Osteocyte (in vitro differentiated cells): ENCODE data around the gene DDX1. TPM values are rescaled to one million over a fixed set of nuclear protein-coding genes. Genes with fewer than 3 reads are reported as not detected.

ENCODE experiments used
- DNase-seq: peaks from one replicate; pipeline ENCODE4 v3.0.0; 2021; ENCODE audit warnings: mixed read lengths; ENCODE audit not compliant: unreplicated experiment; ENCODE audit errors: extremely low spot score
- H3K27ac Mint-ChIP-seq: one replicate; pipeline ENCODE4 v1.8.0; 2021; ENCODE audit warnings: mild to moderate bottlenecking, mixed read lengths; ENCODE audit not compliant: unreplicated experiment
- H3K27me3 Mint-ChIP-seq: one replicate; pipeline ENCODE4 v1.8.0; 2021; ENCODE audit warnings: mixed read lengths; ENCODE audit not compliant: unreplicated experiment
- H3K36me3 Mint-ChIP-seq: one replicate; pipeline ENCODE4 v1.8.0; 2021; ENCODE audit warnings: mixed read lengths; ENCODE audit not compliant: unreplicated experiment
- H3K4me1 Mint-ChIP-seq: one replicate; pipeline ENCODE4 v1.8.0; 2021; ENCODE audit warnings: mixed read lengths; ENCODE audit not compliant: unreplicated experiment
- H3K4me3 Mint-ChIP-seq: one replicate; pipeline ENCODE4 v1.8.0; 2021; ENCODE audit warnings: mild to moderate bottlenecking, moderate library complexity, mixed read lengths; ENCODE audit not compliant: unreplicated experiment
- H3K9me3 Mint-ChIP-seq: one replicate; pipeline ENCODE4 v1.8.0; 2021; ENCODE audit warnings: mixed read lengths; ENCODE audit not compliant: unreplicated experiment
- total RNA-seq: library from RNA; stranded (reverse); gene quantifications from 2 replicates; pipeline ENCODE4 v1.2.1, GENCODE V29; 2021
- TF ChIP-seq, protein P1 (sequence below): fragments of 200-600 bp; sonication (generic); IDR thresholded peaks from 2 replicates; pipeline ENCODE4 v1.5.0; 2021; ENCODE audit warnings: antibody characterized with exemption, mild to moderate bottlenecking, moderate library complexity

Gene DDX1
- total RNA-seq, 1 donor from 2014 or later = 90.7 TPM

DNA sequence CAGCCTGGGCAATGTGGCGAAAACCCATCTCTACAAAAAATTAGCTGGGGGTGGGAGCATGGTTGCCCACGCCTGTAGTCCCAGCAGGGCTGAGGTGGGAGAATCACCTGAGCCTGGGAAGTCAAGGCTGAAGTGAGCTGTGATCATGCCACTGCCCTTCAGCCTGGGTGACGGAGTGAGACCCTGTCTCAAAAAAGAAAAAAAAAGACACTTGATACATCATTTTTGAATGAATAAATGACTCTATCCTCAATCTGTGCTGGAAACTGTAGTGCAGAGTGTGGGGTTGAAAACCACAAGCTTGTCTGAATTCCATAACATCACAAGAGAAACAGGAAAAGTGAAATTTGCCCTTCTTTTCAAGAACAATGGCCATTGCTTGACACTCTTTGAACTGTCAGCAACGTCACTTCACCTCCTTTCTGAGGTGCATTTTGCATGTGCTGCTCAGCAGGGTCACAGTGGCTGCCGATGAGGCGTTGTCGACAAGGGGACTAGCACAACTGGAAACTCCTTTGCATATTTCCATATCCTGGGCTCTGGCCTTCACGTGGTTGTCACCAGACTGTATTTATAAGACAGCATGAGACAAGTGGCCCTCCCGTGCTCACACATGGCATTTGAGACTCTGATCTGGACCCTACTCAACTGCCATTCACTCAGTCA lies 54.2 kb downstream of the DDX1 start:
- Mint-ChIP-seq H3K9me3 (peaks cover 7% of the 10 kb centered on the region), H3K27ac (no peak overlapping the region), H3K4me3 (no peak overlapping the region), H3K27me3 (peaks cover 25% of the 10 kb centered on the region), H3K36me3 (peaks cover 10% of the 10 kb centered on the region), H3K4me1 (no peaks in the 10 kb centered on the region)
- TF ChIP-seq, protein P1, sequence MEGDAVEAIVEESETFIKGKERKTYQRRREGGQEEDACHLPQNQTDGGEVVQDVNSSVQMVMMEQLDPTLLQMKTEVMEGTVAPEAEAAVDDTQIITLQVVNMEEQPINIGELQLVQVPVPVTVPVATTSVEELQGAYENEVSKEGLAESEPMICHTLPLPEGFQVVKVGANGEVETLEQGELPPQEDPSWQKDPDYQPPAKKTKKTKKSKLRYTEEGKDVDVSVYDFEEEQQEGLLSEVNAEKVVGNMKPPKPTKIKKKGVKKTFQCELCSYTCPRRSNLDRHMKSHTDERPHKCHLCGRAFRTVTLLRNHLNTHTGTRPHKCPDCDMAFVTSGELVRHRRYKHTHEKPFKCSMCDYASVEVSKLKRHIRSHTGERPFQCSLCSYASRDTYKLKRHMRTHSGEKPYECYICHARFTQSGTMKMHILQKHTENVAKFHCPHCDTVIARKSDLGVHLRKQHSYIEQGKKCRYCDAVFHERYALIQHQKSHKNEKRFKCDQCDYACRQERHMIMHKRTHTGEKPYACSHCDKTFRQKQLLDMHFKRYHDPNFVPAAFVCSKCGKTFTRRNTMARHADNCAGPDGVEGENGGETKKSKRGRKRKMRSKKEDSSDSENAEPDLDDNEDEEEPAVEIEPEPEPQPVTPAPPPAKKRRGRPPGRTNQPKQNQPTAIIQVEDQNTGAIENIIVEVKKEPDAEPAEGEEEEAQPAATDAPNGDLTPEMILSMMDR = no peak
- DNase-seq = no peak

DNA sequence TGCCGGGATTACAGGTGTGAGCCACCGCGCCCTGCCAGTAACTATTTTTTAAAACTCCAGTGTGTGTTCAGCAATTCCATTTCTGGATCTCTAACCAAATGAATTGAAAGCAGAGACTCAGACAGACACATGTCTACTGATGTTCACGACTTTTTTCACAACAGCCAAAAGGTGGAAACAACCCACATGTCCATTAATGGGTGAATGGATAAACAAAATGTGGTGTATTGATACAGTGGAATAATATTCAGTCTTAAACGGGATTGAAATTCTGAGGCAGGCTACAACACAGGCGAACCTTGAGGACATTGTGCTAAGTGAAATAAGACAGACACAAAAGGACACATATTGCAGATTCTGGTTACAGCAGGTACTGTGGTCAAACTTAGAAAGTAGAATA lies 55.0 kb downstream of the DDX1 start:
- TF ChIP-seq, protein P1 = no peak
- no peaks in the 10 kb centered on the region for H3K4me1 Mint-ChIP-seq
- no peak overlapping the region for H3K27ac Mint-ChIP-seq

DNA sequence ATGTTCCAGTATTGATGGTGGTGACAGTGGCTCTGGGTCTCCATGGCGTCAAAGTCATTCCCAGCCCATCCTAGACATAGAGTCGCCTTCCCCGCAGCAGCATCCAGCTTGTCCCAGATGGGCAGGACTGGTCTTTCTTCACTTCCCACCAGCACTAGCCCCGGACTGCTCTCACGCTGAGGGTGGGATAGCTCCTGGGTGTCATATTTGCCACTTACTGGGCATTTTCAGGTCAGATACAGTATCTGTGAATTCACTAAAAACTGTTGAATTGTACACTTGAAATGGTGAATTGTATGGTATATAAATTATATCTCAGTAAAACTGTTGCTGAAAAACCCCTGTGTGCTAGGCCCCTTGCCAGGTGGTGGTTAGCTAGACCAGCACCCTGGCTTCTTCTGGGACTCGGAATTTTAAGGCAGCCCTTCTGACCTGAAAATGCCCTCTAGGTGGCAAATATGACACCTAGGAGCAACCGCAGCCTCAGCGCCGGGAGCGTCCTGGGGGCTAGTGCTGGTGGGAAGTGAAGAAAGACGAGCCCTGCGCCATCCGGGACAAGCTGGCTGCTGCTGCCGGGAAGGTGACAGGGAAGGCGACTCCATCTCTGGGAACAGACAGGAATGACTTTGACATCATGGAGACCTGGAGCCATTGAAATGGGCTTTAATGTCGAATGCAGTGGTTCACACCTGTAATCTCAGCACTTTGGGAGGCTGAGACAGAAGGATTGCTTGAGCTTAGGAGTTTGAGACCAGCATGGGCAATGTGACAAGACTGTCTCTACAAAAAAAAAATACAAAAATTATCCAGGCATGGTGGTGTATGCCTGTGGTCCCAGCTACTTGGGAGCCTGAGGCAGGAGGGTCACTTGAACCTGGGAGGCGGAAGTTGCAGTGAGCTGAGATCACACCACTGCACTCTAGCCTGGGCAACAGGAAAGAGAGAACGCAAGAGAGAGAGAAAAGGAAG lies 56.2 kb downstream of the DDX1 start:
- no peak overlapping the region for H3K27ac Mint-ChIP-seq
- TF ChIP-seq, protein P1 = no peak
- no peaks in the 10 kb centered on the region for H3K4me1 Mint-ChIP-seq
- no peak for DNase-seq
- no peak overlapping the region for H3K4me3 Mint-ChIP-seq
- H3K36me3 Mint-ChIP-seq = no peaks in the 10 kb centered on the region
- peaks cover 32% of the 10 kb centered on the region for H3K27me3 Mint-ChIP-seq
- no peaks in the 10 kb centered on the region for H3K9me3 Mint-ChIP-seq

More for the DNA sequence above, 55.0 kb downstream of the DDX1 start:
- DNase-seq = no peak
- Mint-ChIP-seq H3K9me3 (no peaks in the 10 kb centered on the region), H3K4me3 (no peak overlapping the region), H3K36me3 (peaks cover 4% of the 10 kb centered on the region), H3K27me3 (peaks cover 29% of the 10 kb centered on the region)

DNA sequence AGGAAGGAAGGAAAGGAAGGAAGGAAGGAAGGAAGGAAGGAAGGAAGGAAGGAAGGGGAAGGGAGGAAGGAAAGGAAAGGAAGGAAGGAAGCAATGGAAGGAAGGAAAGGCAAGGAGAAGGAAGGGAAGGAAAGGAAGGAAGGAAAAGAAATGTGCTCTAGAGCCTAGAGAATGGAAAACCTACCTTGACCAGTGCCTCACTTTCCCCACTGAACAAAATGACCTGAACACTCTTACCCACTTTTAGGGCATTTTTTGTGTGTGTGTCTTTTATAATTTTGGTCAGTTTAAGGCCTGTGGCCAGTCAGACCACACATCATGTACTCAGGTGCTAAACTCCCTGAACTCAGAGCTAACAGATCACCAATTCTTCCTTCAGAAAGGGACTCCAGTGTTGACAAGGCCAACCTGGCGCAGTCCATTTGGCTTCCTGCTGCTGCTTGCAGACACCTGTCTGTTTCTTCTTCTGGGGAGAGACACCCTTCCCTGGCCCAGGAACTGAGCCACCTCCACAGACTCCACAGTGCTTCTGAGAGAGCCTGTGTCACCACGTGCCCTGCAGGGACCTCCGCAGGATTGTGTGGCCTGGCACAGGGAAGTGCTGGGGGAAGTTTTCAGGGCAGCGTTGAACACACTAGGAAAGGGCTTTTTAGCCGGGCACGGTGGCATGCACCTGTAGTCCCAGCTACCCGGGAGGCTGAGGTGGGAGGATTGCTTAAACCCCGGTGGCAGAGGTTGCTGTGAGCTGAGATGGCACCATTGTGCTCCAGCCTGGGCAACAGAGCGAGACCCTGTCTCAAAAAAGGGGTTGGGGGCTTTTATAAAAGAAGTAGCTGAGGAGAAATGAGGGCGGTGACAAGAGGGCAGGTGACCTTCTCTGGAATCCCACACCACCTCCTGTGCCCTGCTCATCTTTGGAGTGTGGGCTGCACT lies 57.2 kb downstream of the DDX1 start:
- Mint-ChIP-seq H3K27ac (no peak overlapping the region), H3K9me3 (no peaks in the 10 kb centered on the region), H3K36me3 (no peaks in the 10 kb centered on the region), H3K4me3 (no peak overlapping the region), H3K27me3 (peaks cover 31% of the 10 kb centered on the region), H3K4me1 (no peaks in the 10 kb centered on the region)
- TF ChIP-seq, protein P1 = no peak
- no peak for DNase-seq
